OCI-M2 (cell line): ENCODE data around the gene NR2C1.
"Not testable (repeated sequence)": the region's sequence is repeated elsewhere in the genome, so short reads cannot be mapped to it uniquely, and the experiment has no call there.

Source experiments
- DNase-seq: peaks from one replicate; lab custom pipeline; 2025; ENCODE audit not compliant: unreplicated experiment; lab: John Stamatoyannopoulos, UW

Gene NR2C1

DNA sequence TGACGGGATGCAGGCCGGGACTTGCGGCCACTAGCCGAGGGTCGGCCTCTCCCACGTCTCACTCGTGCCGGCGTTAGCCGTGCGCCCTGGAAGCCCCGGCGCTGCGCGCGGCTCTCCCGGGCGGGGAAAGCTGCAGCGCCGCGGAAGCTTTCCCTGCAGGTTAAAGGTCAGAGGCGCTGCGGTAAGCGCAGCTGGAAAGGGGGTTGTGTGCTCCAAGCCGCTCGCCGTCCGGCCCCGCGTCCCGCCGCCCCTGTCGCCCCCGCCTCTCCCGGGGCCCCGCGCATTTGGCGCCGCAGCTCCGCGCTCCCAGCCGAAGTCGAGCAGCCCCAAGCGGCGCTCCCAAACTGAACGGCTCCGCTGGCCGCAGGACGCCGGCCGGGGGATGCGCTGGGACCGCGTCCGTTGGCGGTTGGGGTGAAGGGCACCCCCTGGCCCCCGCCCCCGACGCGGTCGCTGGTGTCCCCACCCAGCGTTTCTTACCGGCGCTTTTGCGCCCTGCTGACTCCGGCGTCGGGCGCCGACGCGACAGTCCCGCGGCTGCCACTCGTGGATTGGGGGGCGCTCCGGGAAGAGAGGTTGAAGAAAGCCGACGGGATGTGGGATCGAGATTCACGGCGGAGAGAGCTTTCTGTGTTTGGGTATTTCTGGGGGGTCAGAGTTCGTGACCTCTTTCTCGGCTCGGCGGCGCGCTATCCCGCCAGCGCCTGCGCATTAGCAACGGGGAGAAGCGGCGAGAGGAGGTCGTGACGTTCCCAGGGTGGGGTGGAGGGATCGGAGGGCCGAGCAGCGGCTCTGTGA lies at the start of gene NR2C1:
NR2C1 (minus strand) TSS at position 719 of the 798 bp plus-strand sequence. CDS start 6,234 bp downstream, outside the sequence.
- DNase-seq: peak; percentile 53

DNA sequence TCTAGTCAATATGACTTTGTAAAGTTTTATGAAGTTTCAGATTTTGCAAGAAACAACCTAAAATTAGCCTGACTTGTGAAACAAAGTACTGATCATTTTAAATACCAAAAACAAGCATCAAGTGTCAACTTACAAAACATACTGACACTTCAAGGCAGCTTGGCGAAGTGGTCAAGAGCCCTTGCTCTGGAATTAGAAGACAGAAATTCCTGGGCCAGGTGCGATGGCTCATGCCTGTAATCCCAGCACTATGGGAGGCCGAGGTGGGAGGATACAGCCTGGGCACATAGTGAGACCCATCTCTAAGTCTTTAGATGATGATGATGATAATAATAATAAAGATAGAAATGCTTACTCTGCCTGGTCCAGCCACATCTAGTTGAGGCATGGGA lies 45.4 kb upstream of the NR2C1 start:
- DNase-seq: no peak

DNA sequence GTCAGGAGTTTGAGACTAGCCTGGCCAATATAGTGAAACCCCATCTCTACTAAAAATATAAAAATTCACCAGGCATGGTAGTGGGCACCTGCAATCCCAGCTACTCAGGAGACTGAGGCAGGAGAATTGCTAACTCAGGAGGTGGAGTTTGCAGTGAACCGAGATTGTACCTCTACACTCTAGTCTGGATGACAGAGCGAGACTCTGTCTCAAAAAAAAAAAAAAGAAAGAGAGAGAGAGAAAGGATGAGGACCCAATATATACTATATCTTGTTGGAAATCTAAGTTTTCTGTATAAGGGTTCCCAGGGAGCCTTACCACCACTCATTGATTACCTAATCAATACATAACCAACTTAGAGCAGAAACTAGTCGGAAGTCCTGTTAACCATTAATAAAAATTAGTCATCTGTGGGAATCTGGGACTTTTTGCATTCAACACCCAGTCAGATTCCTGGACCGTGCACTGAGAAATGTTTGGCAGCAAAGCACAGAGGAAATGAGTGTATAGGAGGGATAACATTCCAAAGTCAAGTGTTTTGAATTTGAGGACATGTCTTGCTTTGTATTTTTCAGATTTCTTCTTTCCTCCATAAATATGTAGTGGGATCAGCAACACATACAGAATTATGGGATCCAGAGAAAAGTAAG lies 44.8 kb upstream of the NR2C1 start:
- no peak for DNase-seq

DNA sequence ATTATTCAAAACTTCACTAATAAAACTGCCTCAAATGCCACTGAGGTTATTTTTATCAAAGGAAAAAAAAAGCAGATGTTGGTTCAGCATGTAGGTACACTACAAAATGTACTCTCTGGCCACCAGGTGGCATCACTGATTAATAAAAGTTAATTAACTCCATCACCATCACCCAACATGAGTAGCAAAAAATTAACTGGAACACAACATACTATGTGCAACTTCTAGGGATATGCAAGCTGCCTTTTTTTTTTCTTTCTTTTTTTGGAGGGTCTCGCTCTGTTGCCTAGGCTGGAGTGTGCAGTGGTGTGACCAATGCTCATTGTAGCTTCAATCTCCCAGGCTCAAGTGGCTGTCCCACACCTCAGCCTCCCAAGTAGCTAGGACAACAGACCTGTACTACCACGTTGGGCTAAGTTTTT lies 43.8 kb upstream of the NR2C1 start:
- DNase-seq: no peak

DNA sequence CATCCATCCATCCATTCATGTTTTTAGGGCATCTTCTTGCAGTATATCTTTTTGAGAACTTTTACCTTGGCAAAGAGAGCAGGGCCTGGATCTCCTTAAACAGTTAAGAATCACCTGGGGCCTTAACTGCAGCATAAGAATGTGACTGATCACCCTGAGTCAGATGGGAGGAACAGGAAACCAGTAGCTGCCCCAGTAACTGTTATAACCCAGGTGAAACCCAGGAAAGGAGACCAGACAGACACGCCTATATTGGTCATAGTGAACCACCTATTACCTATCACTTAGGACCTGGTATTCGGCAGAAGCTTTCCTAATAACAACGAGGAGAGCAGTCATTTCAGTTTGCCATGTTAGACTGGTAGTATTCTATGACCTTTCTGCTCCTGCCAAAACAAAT lies 43.4 kb upstream of the NR2C1 start:
- DNase-seq: no peak

DNA sequence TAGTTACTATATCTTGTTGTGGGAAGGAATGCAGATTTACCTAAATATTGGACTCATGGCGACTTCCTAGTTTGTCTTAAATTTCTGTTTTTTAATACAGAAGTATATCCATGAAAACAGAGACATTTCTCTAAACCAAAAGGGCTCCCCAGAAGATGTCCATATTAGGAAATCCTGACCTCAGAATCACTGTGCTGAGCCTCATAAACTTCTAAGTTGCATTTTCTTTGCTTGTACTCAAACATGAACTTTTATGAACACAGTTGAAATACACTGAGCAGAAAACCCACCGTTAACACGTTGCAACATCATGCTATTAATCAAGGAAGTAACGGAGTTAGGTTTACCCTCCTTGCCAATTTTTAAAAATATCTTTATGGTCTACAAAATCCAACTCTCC lies 42.9 kb upstream of the NR2C1 start:
- no peak for DNase-seq

DNA sequence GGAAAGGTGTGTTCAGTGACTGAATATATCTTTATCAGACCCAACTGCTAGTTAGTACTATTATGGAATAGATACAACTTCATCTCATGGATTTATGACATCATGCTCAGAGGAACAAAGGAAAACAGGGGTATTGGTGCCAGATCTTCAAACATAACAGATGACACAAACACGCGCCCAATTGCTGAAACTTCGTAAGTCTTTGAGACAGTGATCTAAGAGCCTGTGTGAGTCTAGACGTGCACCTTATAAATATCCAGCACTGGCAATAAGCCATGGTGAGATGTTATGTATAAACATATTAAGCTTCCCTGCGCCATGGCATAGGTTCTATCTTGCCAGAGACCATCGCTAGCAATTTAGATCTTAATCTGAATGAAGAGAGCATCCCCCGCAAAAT lies 42.2 kb upstream of the NR2C1 start:
- no peak for DNase-seq

DNA sequence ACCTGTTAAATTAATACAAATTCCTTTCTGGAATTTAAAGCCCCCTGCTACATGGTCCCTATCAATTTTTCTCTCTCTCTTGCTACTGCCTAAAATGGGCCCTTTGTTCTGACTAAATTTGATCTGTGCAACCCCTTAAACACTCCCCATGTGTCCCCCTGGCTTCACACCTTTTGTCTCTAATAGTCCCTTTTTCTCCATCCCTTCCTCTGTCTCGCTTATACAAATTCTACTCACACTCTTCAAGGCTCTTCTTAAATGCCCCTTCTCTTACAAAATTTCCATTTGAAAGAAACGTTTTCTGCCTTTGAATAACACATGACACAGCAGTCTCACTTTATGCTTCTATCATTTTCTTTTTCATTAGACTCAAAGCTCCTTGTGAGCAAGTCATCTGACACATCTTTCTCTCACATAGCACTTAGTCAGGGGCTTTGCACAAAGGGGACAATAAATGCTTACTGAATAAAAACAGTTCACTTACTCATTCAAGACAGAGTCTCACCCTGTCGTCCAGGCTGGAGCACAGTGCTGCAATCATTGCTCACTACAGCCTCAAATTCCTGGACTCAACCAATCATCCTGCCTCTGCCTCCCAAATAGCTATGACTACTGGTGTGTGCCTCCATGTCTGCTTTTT lies 41.5 kb upstream of the NR2C1 start:
- no peak for DNase-seq

DNA sequence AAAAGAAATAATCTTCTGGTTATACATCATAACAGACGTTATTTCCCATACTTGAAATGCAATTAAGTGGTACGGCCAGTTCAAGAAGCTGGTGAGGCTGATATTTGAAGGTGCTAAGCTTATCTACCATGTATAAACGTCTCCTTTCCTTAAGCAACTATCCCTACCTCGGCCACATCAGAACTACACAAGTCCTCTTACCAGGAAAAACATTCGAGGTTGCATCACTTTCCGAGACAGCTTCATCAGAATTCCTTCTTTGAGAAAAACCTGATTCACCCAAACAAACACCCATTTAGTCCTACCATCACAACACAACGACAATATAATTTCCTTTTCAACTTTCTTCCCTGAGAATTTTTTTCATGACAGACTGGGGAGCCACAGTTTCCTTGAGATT lies 33.9 kb upstream of the NR2C1 start:
- DNase-seq: no peak

DNA sequence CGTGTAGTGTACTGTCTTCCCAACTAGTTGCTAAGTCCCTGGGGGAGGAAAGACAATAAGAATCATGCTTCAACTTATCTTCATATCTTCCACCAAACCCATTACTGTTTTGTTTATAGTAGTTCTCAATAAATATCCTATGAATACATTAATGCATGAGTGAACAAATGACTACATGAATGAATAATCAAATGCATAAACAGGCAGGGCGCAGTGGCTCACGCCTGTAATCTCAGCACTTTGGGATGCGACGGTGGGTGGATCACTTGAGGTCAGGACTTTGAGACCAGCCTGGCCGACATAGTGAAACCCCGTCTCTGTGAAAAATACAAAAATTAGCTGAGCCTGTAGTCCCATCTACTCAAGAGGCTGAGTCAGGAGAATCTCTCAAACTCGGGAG lies 32.1 kb upstream of the NR2C1 start:
- DNase-seq: no peak

DNA sequence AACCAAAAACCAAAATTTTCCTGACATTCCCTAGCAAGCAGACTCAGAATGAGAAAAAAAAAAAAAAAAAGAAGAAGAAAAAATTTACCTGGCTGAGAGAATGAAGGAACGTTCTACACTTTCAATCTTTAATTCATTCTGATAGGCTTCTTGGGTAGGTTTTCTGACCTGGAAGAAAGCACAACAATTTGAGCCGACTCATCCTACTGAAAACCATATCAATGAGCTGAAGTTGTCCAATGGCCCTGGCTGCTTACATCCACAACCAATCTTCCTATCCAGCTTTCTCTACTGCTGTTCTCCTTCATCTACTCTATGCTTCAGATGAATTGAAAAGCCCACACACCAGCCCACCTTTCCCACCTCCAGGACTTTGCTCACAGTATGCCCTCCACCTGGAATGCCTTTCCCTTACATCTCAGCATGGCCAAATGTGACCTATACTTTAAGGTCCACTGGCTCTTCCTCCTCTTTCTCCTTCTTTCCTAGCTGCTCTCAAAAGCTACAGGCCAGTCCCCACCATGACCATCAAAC lies 31.6 kb upstream of the NR2C1 start:
- DNase-seq: no peak

DNA sequence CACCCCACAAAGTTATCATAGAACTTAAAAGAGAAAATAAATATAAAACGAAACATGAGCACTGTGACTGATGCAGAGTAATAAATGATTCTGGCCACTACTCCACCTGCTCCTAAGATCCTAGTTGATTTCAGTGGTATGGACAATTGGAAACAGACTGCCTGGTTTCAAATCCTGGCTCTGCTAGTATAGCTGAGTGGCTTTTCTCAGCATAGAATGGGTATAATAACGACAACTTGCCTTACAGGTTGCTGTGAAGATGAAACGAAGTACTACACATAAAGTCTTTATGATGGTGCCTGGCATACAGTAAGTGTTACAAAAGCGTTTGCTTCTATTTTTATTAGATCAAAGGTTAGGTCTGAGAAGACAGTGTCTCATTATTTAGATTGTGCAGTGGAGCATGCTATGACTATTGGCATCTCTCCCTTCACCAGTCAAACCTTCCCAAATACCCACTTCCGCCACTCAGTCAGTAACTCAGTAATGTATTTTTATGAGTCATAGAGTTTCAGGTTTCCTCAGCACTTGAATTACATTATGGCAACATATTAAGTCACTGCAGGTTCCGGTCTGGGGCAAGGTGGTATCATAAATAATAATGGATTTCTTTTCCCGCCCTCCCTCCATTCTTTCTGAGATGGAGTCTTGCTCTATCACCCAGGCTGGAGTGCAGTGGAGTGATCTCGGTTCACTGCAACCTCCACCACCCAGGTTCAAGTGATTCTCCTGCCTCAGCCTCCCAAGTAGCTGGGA lies 29.7 kb upstream of the NR2C1 start:
- DNase-seq: no peak

DNA sequence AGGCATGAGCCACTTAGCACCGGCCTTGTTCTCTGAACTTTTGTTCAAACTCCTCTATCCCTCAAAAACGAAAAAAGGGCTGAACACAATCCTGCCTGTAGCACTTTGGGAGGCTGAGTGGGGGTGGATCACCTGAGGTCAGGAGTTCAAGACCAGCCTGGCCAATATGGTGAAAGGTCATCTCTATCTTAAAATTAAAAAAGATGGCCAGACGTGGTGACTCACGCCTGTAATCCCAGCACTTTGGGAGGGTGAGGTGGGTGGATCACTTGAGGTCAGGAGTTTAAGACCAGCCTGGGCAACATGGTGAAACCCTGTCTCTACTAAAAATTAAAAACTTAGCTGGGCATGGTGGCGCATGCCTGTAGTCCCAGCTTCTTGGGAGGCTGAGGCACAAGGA lies 28.5 kb upstream of the NR2C1 start:
- DNase-seq: not testable (repeated sequence)

DNA sequence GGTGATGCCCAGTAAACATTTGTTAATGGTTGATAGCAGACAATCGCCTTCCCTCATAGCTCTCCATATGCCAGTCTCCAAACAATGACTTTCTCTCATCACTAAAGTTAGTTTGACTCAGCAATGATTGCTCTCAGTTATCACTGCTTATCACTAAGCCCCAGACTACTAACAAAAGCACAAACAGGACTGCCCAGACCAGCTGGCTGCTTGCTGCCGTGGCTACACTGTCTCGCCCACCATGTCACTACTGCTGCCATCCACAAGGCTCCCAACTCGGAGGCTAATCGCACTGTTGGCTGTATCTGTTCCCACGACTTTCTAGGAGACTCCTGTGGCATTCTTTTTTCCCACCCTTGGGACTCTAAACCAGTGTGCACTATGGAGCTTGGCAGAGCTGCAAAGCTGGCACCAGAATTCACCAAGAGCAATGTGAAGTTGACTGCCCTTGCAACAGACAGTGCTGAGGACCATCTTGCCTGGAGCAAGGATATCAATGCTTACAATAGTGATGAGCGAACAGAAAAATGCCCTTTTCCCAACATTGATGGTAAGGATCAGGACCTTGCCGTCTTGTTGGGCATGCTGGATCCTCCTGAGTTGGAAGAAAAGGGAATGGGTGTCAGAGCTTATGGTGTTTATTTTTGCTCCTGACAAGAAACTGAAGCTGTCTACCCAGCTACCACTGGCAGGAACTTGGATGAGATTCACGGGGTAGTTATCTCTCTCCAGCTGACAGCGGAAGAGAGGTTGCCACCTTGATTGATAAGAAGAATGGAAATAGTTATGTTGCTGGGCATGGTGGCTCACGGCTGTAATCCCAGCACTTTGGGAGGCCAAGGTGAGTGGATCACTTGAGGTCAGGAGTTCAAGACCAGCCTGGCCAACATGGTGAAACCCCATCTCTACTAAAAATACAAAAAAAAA lies 27.1 kb upstream of the NR2C1 start:
- no peak for DNase-seq

DNA sequence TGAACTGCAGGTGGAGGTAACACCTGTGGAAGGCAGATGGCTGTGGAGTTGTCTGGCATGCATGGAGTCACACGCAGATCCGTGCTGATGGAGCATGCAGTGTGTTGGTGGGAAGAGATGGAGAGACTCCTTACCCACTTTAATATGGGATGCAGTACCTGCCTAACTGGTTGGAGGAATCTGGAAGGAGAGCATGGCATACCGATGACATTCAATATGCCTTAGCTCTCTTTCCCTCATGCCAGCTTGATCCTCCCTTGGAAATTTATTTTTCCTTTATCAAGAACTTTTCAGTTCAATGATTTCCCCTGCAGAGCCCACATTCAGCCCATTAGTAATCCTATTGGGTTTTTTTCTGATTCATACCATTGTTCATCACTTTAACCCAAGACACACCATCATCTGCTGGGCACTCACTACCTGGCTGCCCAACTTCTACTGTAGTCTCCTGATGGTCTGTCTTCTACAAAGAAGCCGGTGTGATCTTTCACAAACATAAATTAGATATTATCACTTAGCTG lies 25.9 kb upstream of the NR2C1 start:
- DNase-seq: no peak

DNA sequence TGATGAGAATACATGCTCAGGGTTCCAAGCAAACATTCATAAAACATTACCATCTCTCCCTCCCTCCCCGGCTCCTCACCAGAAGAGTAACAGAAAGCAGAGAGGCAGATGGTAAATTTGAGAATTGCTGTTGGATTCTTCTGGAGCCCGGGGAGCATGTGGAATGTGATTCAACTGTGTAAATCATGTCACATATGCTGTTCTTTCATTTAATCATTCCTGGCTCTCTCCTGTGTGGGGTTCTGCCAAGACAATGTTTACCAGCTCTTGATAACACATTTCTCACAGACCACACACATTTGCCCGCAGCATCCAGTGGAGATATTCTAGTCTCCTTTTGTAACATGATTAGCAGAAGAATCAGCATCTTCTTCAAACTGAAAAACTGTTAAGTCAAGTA lies 23.4 kb upstream of the NR2C1 start:
- DNase-seq: no peak

DNA sequence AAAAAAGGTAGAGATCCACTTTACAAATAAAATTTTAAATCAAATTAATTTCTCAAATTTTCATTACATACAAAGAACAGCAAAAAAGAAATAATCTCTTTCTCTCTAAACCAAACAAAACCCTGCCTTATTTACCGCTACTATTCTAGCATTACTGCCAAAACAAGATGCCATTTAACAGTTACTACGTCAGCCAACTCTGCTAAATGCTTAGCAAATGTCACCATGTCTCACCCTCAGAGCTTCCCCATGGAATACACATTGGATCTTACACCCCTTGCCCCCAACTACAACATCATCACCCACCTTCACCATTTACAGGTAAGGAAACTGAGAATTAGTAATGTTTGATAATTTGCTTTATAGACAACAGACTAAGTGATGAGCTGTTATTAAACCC lies 23.0 kb upstream of the NR2C1 start:
- no peak for DNase-seq

DNA sequence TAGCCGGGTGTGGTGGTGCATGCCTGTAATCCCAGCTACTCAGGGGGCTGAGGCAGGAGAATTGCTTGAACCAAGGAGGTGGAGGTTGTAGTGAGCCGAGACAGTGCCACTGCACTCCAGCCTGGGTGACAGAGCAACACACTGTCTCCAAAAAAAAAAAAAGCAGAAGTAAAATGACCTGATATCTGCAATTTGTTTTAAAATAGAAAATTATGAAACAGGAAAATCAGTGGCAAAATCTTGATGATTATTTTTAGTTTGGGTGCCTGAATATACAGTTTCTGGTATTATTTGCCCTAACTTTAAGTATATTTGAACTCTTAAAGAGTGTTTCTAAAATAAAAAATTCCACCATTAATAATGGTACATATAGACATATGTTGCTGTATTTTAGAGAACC lies 22.4 kb upstream of the NR2C1 start:
- DNase-seq: not testable (repeated sequence)

DNA sequence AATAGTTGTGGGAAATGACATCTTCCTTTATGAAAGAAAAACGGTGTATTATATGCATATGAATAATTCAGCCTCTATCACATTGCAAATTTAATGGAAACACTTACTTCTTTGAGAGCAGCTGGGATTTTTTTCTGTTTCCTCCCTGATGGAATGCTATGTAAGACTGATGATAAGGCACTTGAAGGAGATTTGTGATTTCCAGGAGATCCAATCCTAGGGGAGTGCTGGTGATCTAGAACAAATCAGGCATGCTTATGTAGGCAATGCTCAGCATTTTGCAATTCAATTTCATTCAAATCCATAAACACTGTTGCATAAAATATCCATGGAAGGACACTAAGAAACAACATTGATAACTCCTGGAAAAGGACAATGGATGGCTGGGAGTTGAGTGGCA lies 16.0 kb upstream of the NR2C1 start:
- DNase-seq: no peak

DNA sequence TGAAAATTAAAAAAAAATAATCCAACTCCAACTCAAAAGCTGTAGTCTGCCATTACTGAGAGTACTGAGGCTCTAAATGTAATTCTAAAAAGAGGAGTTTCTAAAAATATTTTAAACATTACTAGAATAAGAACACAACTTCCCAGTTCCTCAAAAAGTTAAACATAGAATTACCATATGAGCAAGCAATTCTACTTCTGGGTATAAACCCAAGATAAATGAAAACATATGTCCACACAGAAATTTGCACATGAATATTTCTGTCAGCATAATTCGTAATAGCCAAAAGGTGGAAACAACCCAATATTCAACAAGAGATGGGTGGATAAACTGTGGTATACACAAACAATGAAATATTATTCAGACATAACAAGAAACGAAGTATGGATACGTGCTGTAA lies 15.0 kb upstream of the NR2C1 start:
- DNase-seq: no peak
